ENCODE data around the gene ACOT8.

GRCh38 chr20:45898285-45898684 lies 41.1 kb upstream of the ACOT8 start:
- TF ChIP-seq YY1 (IDR thresholded peaks at IDR 0.05; ENCODE audit: borderline replicate concordance in 1 of 3, control insufficient read depth in 1 of 3, extremely low read depth in 1 of 3, insufficient read depth in 3 of 3, insufficient read length in 1 of 3, insufficient replicate concordance in 2 of 3, low read depth in 1 of 3, low read length in 2 of 3): no peak
- no peak for TF ChIP-seq CTCF (IDR thresholded peaks at IDR 0.05 in 2 of 3, conservative IDR thresholded peaks at IDR 0.05 in 1 of 3; ENCODE audit: insufficient read depth in 2 of 3, low read depth in 1 of 3, low read length in 3 of 3)
- TF ChIP-seq SUPT5H (IDR thresholded peaks at IDR 0.05): no peak
- TF ChIP-seq, protein P1, sequence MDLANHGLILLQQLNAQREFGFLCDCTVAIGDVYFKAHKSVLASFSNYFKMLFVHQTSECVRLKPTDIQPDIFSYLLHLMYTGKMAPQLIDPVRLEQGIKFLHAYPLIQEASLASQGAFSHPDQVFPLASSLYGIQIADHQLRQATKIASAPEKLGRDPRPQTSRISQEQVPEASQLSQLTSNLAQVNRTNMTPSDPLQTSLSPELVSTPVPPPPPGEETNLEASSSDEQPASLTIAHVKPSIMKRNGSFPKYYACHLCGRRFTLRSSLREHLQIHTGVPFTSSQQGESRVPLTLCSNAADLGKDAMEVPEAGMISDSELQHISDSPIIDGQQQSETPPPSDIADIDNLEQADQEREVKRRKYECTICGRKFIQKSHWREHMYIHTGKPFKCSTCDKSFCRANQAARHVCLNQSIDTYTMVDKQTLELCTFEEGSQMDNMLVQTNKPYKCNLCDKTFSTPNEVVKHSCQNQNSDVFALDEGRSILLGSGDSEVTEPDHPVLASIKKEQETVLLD (IDR thresholded peaks at IDR 0.05): no peak
- TF ChIP-seq RCOR1 (IDR thresholded peaks at IDR 0.05; ENCODE audit: borderline replicate concordance in 1 of 2, low read depth in 2 of 2, low read length in 2 of 2): no peak
- TF ChIP-seq POLR2A (conservative IDR thresholded peaks at IDR 0.05): no peak

Measured in K562 (cell line).